ENCODE measurements around the gene PRKCH. TPM values are rescaled to one million over a fixed set of nuclear protein-coding genes. Genes with fewer than 3 reads are reported as not detected.

PRKCH gene
- polyA plus RNA-seq, 1 donor from 2014 or later: 2.0 TPM

- no peaks in the 10 kb centered on the region for H3K9me2 ChIP-seq (ENCODE audit: insufficient read depth, low read length)
- H3F3A ChIP-seq (ENCODE audit: insufficient read depth, low read length, poor library complexity, severe bottlenecking): no peaks in the 10 kb centered on the region
- H3K4me2 ChIP-seq (ENCODE audit: low read length): no peak overlapping the region
- peaks cover 45% of the 10 kb centered on the region for H3K27me3 ChIP-seq (ENCODE audit: insufficient read depth, low read depth, low read length)
- no peak overlapping the region for H3K27ac ChIP-seq (ENCODE audit: low read length)
- H3K9ac ChIP-seq (ENCODE audit: low read length): peak overlapping the region; percentile 42
- H3K79me2 ChIP-seq (replicated peaks; ENCODE audit: insufficient read depth, low read length): no peaks in the 10 kb centered on the region
- TF ChIP-seq, protein P1, sequence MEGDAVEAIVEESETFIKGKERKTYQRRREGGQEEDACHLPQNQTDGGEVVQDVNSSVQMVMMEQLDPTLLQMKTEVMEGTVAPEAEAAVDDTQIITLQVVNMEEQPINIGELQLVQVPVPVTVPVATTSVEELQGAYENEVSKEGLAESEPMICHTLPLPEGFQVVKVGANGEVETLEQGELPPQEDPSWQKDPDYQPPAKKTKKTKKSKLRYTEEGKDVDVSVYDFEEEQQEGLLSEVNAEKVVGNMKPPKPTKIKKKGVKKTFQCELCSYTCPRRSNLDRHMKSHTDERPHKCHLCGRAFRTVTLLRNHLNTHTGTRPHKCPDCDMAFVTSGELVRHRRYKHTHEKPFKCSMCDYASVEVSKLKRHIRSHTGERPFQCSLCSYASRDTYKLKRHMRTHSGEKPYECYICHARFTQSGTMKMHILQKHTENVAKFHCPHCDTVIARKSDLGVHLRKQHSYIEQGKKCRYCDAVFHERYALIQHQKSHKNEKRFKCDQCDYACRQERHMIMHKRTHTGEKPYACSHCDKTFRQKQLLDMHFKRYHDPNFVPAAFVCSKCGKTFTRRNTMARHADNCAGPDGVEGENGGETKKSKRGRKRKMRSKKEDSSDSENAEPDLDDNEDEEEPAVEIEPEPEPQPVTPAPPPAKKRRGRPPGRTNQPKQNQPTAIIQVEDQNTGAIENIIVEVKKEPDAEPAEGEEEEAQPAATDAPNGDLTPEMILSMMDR (IDR thresholded peaks at IDR 0.05; ENCODE audit: poor library complexity, severe bottlenecking): no peak
- TF ChIP-seq TAF1 (IDR thresholded peaks at IDR 0.05; ENCODE audit: low read depth) (no peak), SMC3 (conservative IDR thresholded peaks at IDR 0.05; ENCODE audit: poor library complexity) (no peak), EP300 (conservative IDR thresholded peaks at IDR 0.05; ENCODE audit: poor library complexity, severe bottlenecking) (no peak), EZH2 (IDR thresholded peaks at IDR 0.05; ENCODE audit: borderline replicate concordance, insufficient read depth, low read length, poor library complexity, severe bottlenecking) (no peak), REST (IDR thresholded peaks at IDR 0.05; ENCODE audit: borderline replicate concordance) (no peak), POLR2AphosphoS5 (IDR thresholded peaks at IDR 0.05) (no peak), RAD21 (conservative IDR thresholded peaks at IDR 0.05) (no peak), MXI1 (conservative IDR thresholded peaks at IDR 0.05; ENCODE audit: poor library complexity, severe bottlenecking) (no peak)
- H4K20me1 ChIP-seq (ENCODE audit: insufficient read depth): no peaks in the 10 kb centered on the region
- peak overlapping the region; percentile 67 for H3K4me3 ChIP-seq (ENCODE audit: low read length)
- H3K36me3 ChIP-seq (ENCODE audit: insufficient read depth, low read length): no peaks in the 10 kb centered on the region
- no peaks in the 10 kb centered on the region for H3K9me3 ChIP-seq (ENCODE audit: low read length)
- no peak overlapping the region for H2AFZ ChIP-seq (ENCODE audit: low read depth, low read length)
Observed at GRCh38 chr14:61320806-61321384, 484 bp upstream of the PRKCH start.

DNA sequence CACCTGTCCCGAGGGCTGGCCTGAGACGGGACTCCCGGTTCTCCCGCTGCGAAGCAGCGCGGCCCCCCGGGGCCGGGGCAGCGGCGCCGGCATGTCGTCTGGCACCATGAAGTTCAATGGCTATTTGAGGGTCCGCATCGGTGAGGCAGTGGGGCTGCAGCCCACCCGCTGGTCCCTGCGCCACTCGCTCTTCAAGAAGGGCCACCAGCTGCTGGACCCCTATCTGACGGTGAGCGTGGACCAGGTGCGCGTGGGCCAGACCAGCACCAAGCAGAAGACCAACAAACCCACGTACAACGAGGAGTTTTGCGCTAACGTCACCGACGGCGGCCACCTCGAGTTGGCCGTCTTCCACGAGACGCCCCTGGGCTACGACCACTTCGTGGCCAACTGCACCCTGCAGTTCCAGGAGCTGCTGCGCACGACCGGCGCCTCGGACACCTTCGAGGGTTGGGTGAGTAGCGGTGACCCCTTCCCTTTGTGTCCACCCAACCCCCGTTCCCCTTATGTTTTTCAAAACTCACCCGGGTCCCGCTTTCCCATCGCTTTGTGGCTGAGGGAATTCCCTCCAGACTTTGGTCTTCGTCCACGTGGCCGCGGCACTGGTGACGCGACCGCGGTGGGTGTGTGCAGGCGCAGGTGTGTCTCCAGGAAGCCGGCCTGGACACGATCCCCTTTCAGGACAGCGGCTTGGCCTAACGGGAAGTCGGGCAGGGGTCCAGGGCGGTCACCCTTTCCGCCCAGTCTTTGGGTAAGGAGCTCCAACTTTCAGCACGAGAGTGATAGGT lies 826 bp downstream of the PRKCH start:
- H3K9ac ChIP-seq (ENCODE audit: low read length): peak overlapping the region; percentile 42
- H3K9me2 ChIP-seq (ENCODE audit: insufficient read depth, low read length): no peaks in the 10 kb centered on the region
- no peak overlapping the region for H2AFZ ChIP-seq (ENCODE audit: low read depth, low read length)
- no peak for TF ChIP-seq TAF1 (IDR thresholded peaks at IDR 0.05; ENCODE audit: low read depth)
- no peak for TF ChIP-seq EP300 (conservative IDR thresholded peaks at IDR 0.05; ENCODE audit: poor library complexity, severe bottlenecking)
- TF ChIP-seq, protein P1 (IDR thresholded peaks at IDR 0.05; ENCODE audit: poor library complexity, severe bottlenecking): no peak
- TF ChIP-seq SMC3 (conservative IDR thresholded peaks at IDR 0.05; ENCODE audit: poor library complexity): no peak
- TF ChIP-seq EZH2 (IDR thresholded peaks at IDR 0.05; ENCODE audit: borderline replicate concordance, insufficient read depth, low read length, poor library complexity, severe bottlenecking): no peak
- no peak for TF ChIP-seq REST (IDR thresholded peaks at IDR 0.05; ENCODE audit: borderline replicate concordance)
- TF ChIP-seq POLR2AphosphoS5 (IDR thresholded peaks at IDR 0.05): no peak
- no peak for TF ChIP-seq MXI1 (conservative IDR thresholded peaks at IDR 0.05; ENCODE audit: poor library complexity, severe bottlenecking)
- TF ChIP-seq RAD21 (conservative IDR thresholded peaks at IDR 0.05): no peak
- peak overlapping the region; percentile 67 for H3K4me3 ChIP-seq (ENCODE audit: low read length)
- peaks cover 45% of the 10 kb centered on the region for H3K27me3 ChIP-seq (ENCODE audit: insufficient read depth, low read depth, low read length)
- H3K36me3 ChIP-seq (ENCODE audit: insufficient read depth, low read length): no peaks in the 10 kb centered on the region
- H3K79me2 ChIP-seq (replicated peaks; ENCODE audit: insufficient read depth, low read length): no peaks in the 10 kb centered on the region
- no peaks in the 10 kb centered on the region for H3K9me3 ChIP-seq (ENCODE audit: low read length)
- H4K20me1 ChIP-seq (ENCODE audit: insufficient read depth): no peaks in the 10 kb centered on the region
- H3K4me2 ChIP-seq (ENCODE audit: low read length): no peak overlapping the region
- H3K27ac ChIP-seq (ENCODE audit: low read length): no peak overlapping the region
- H3F3A ChIP-seq (ENCODE audit: insufficient read depth, low read length, poor library complexity, severe bottlenecking): no peaks in the 10 kb centered on the region
